ENCODE measurements around the gene NAALADL2. TPM values are rescaled to one million over a fixed set of nuclear protein-coding genes. Genes with fewer than 3 reads are reported as not detected.

NAALADL2 gene
- total and polyA plus RNA-seq, 9 of the 15 experiments (the other 6 are each of a cell fraction or from before 2014, with no cell fraction given), result 0.29 to 1.1 (median 0.79) TPM; not detected in 1

DNA sequence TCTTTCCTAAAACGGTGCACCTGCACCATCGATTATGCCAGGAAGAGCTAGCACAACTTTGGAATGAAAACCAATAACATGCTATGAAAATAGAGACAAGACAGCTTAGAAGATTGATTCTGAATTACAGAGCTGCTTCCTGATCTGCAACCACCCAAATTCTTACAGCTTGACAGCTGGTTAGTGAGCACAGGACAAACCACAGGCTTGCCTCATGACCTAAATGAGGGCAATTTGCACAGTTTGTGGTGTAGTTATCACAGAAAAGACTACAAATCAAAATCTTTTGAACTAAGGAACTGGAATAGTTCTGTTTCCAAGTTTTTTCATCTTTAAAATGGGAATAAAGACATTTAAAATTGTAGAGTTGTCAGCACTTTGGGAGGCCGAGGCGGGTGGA, 533.5 kb downstream of the NAALADL2 start:
- ATAC-seq, result no peak
- WGBS (ENCODE audit: insufficient coverage, low coverage, missing lambda C conversion rate), result 0% methylated on average over 4 of the region's 4 CpGs
- Histone ChIP-seq H3K79me2 (ENCODE audit: control insufficient read depth, insufficient read depth, low read length) (no peaks in the 10 kb centered on the region), H3K27me3 (ENCODE audit: control insufficient read depth in 2 of 2, insufficient read depth in 2 of 2, low read length in 2 of 2) (no peaks in the 10 kb centered on the region), H3K36me3 (ENCODE audit: control insufficient read depth, insufficient read depth, low read length) (no peaks in the 10 kb centered on the region), H4K20me1 (replicated peaks; ENCODE audit: control insufficient read depth, insufficient read depth, low read length) (no peaks in the 10 kb centered on the region), H3K4me3 (no peak overlapping the region), H3K4me2 (ENCODE audit: insufficient read depth, low read length) (no peak overlapping the region), H3K4me1 (replicated peaks in 1 of 2; ENCODE audit: control insufficient read depth in 2 of 2, insufficient read depth in 2 of 2, low read length in 2 of 2) (no peaks in the 10 kb centered on the region), H3K9me1 (ENCODE audit: control insufficient read depth, insufficient read depth, low read length) (no peaks in the 10 kb centered on the region), H3K9ac (ENCODE audit: insufficient read depth in 1 of 2, low read depth in 2 of 2, low read length in 2 of 2) (no peak overlapping the region), H3K27ac (ENCODE audit: extremely low read depth, low read depth, low read length) (no peak overlapping the region), H3K9me3 (replicated peaks; ENCODE audit: control insufficient read depth, insufficient read depth, low read depth, low read length) (no peaks in the 10 kb centered on the region), H2AFZ (ENCODE audit: low read depth, low read length) (no peak overlapping the region)
- DNase-seq (ENCODE audit: extremely low read depth in 1 of 4, low spot score in 3 of 4), result no peak
- intact Hi-C loops (cut with micrococcal nuclease), result no loop called here
- POLR2A ChIA-PET, result no interaction called here
- in situ Hi-C loops (cut with MboI), result no loop called here
- CTCF ChIA-PET (ENCODE audit: low intra/inter-chr PET ratio), result no interaction called here
- no peak for FAIRE-seq
- no TSS peak for BruUV-seq (replicated peaks)
- no peak for TF ChIP-seq ASH1L (IDR thresholded peaks at IDR 0.05; ENCODE audit: borderline replicate concordance, low read depth, partially characterized antibody)
- no peak for TF ChIP-seq CXXC5 (CRISPR knock-in tag; IDR thresholded peaks at IDR 0.05)
- TF ChIP-seq, protein P1, sequence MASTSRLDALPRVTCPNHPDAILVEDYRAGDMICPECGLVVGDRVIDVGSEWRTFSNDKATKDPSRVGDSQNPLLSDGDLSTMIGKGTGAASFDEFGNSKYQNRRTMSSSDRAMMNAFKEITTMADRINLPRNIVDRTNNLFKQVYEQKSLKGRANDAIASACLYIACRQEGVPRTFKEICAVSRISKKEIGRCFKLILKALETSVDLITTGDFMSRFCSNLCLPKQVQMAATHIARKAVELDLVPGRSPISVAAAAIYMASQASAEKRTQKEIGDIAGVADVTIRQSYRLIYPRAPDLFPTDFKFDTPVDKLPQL (IDR thresholded peaks at IDR 0.05; ENCODE audit: extremely low read depth, insufficient read length), result no peak
- no peak for TF ChIP-seq SUPT5H (IDR thresholded peaks at IDR 0.05)
- TF ChIP-seq ZNF436 (CRISPR knock-in tag; IDR thresholded peaks at IDR 0.05), result no peak
- TF ChIP-seq ETS2 (tag; IDR thresholded peaks at IDR 0.05; ENCODE audit: borderline replicate concordance, poor library complexity, severe bottlenecking), result no peak
- TF ChIP-seq SNIP1 (IDR thresholded peaks at IDR 0.05; ENCODE audit: low read depth), result no peak
- TF ChIP-seq GABPA (tag; conservative IDR thresholded peaks at IDR 0.05; ENCODE audit: low read depth), result no peak
- TF ChIP-seq ETV1 (tag; conservative IDR thresholded peaks at IDR 0.05; ENCODE audit: low read depth), result no peak
- TF ChIP-seq, protein P2, sequence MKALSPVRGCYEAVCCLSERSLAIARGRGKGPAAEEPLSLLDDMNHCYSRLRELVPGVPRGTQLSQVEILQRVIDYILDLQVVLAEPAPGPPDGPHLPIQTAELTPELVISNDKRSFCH (CRISPR knock-in tag; IDR thresholded peaks at IDR 0.05), result no peak
- TF ChIP-seq, protein P2 (tag; IDR thresholded peaks at IDR 0.05), result no peak
- no peak for TF ChIP-seq SPI1 (IDR thresholded peaks at IDR 0.05; ENCODE audit: borderline replicate concordance, low read depth, low read length)
- TF ChIP-seq, protein P3, sequence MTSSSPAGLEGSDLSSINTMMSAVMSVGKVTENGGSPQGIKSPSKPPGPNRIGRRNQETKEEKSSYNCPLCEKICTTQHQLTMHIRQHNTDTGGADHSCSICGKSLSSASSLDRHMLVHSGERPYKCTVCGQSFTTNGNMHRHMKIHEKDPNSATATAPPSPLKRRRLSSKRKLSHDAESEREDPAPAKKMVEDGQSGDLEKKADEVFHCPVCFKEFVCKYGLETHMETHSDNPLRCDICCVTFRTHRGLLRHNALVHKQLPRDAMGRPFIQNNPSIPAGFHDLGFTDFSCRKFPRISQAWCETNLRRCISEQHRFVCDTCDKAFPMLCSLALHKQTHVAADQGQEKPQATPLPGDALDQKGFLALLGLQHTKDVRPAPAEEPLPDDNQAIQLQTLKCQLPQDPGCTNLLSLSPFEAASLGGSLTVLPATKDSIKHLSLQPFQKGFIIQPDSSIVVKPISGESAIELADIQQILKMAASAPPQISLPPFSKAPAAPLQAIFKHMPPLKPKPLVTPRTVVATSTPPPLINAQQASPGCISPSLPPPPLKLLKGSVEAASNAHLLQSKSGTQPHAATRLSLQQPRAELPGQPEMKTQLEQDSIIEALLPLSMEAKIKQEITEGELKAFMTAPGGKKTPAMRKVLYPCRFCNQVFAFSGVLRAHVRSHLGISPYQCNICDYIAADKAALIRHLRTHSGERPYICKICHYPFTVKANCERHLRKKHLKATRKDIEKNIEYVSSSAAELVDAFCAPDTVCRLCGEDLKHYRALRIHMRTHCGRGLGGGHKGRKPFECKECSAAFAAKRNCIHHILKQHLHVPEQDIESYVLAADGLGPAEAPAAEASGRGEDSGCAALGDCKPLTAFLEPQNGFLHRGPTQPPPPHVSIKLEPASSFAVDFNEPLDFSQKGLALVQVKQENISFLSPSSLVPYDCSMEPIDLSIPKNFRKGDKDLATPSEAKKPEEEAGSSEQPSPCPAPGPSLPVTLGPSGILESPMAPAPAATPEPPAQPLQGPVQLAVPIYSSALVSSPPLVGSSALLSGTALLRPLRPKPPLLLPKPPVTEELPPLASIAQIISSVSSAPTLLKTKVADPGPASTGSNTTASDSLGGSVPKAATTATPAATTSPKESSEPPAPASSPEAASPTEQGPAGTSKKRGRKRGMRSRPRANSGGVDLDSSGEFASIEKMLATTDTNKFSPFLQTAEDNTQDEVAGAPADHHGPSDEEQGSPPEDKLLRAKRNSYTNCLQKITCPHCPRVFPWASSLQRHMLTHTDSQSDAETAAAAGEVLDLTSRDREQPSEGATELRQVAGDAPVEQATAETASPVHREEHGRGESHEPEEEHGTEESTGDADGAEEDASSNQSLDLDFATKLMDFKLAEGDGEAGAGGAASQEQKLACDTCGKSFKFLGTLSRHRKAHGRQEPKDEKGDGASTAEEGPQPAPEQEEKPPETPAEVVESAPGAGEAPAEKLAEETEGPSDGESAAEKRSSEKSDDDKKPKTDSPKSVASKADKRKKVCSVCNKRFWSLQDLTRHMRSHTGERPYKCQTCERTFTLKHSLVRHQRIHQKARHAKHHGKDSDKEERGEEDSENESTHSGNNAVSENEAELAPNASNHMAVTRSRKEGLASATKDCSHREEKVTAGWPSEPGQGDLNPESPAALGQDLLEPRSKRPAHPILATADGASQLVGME (CRISPR knock-in tag; IDR thresholded peaks at IDR 0.05), result no peak
- TF ChIP-seq EGR1 (conservative IDR thresholded peaks at IDR 0.05), result no peak
- no peak for TF ChIP-seq NCOA1 (IDR thresholded peaks at IDR 0.05; ENCODE audit: low read depth)
- TF ChIP-seq, protein P4, sequence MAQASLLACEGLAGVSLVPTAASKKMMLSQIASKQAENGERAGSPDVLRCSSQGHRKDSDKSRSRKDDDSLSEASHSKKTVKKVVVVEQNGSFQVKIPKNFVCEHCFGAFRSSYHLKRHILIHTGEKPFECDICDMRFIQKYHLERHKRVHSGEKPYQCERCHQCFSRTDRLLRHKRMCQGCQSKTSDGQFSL (CRISPR knock-in tag; IDR thresholded peaks at IDR 0.05), result no peak
- TF ChIP-seq, protein P4 (tag; IDR thresholded peaks at IDR 0.05), result no peak
